IMR-90 (cell line): ENCODE measurements around the gene ZNF138. TPM values are rescaled to one million over a fixed set of nuclear protein-coding genes. Genes with fewer than 3 reads are reported as not detected.

Experiments used
- ATAC-seq: fragments of 200-7000 bp; cut with Tn5 transposase; 2 replicates; pipeline ENCODE4 v1.9.1; 2020; ENCODE audit warnings: low read depth, mild to moderate bottlenecking, moderate library complexity
- BruUV-seq: library from RNA; stranded (reverse); fragments of 400-500 nt; replicated peaks from 2 replicates; lab custom pipeline; 2021; lab: Mats Ljungman, UMichigan
- CTCF ChIA-PET: fragments of 300-600 bp; formaldehyde crosslinking; extraction: SDS; loops from one replicate; lab custom pipeline; 2021; ENCODE audit warnings: antibody characterized with exemption; lab: Yijun Ruan, JAX
- POLR2A ChIA-PET: fragments of 300-600 bp; sonication (Branson Sonifier 250); formaldehyde crosslinking; loops from one replicate; lab custom pipeline; 2022; ENCODE audit warnings: antibody characterized with exemption; ENCODE audit not compliant: unreplicated experiment; lab: Charles Lee
- DNase-seq: peaks from one replicate; pipeline ENCODE4 v3.0.0; 2013
- H2AFZ ChIP-seq: replicated peaks from 2 replicates; pipeline ENCODE3; 2013; ENCODE audit warnings: low read length, mild to moderate bottlenecking; ENCODE audit not compliant: poor library complexity
- H2AK5ac ChIP-seq: 2 replicates; pipeline ENCODE4 v1.6.1; 2013; ENCODE audit warnings: low read depth, low read length, inconsistent platforms
- H2AK9ac ChIP-seq: replicated peaks from 2 replicates; pipeline ENCODE3; 2013; ENCODE audit warnings: mild to moderate bottlenecking, low read depth, low read length, moderate library complexity; ENCODE audit not compliant: poor library complexity
- H2BK120ac ChIP-seq: 2 replicates; pipeline ENCODE4 v1.6.1; 2013; ENCODE audit warnings: low read depth, low read length, inconsistent platforms
- H2BK15ac ChIP-seq: 3 replicates; pipeline ENCODE4 v1.6.1; 2013; ENCODE audit warnings: low read depth, low read length, inconsistent platforms
- H2BK20ac ChIP-seq: 2 replicates; pipeline ENCODE4 v1.6.1; 2013; ENCODE audit warnings: low read depth, mild to moderate bottlenecking, inconsistent platforms, low read length, moderate library complexity
- H2BK5ac ChIP-seq: 2 replicates; pipeline ENCODE4 v1.6.1; 2013; ENCODE audit warnings: mild to moderate bottlenecking, low read depth, low read length, inconsistent platforms; ENCODE audit not compliant: poor library complexity, severe bottlenecking
- H3K14ac ChIP-seq: replicated peaks from 2 replicates; pipeline ENCODE4 v1.6.1; 2013; ENCODE audit warnings: low read depth, low read length, inconsistent platforms
- H3K18ac ChIP-seq: 2 replicates; pipeline ENCODE4 v1.6.1; 2013; ENCODE audit warnings: low read depth, low read length, control low read depth
- H3K23ac ChIP-seq: 2 replicates; pipeline ENCODE4 v1.6.1; 2013; ENCODE audit warnings: low read depth, low read length, inconsistent platforms
- H3K27ac ChIP-seq: 2 replicates; pipeline ENCODE4 v1.5.1; 2013; ENCODE audit warnings: mild to moderate bottlenecking, control low read depth, low read length; ENCODE audit not compliant: insufficient read depth
- H3K27me3 ChIP-seq: 2 replicates; pipeline ENCODE4 v1.6.1; 2013; ENCODE audit warnings: low read length; ENCODE audit not compliant: control insufficient read depth, insufficient read depth
- H3K36me3 ChIP-seq: 2 replicates; pipeline ENCODE4 v1.6.1; 2013; ENCODE audit warnings: low read length, mixed read lengths; ENCODE audit not compliant: control insufficient read depth, insufficient read depth
- H3K4ac ChIP-seq: 2 replicates; pipeline ENCODE4 v1.6.1; 2013; ENCODE audit warnings: low read depth, low read length, inconsistent platforms
- H3K4me1 ChIP-seq: 2 replicates; pipeline ENCODE4 v1.6.1; 2013; ENCODE audit warnings: low read length, mixed read lengths; ENCODE audit not compliant: control insufficient read depth, insufficient read depth
- H3K4me2 ChIP-seq: 2 replicates; pipeline ENCODE4 v1.6.1; 2013; ENCODE audit warnings: low read depth, mild to moderate bottlenecking, control low read depth, low read length, moderate library complexity
- H3K4me3 ChIP-seq: 2 replicates; pipeline ENCODE4 v1.5.1; 2013; ENCODE audit warnings: low read depth, mild to moderate bottlenecking, control low read depth, low read length, moderate library complexity; ENCODE audit not compliant: insufficient read depth
- H3K56ac ChIP-seq: 2 replicates; pipeline ENCODE4 v1.6.1; 2013; ENCODE audit warnings: low read length, inconsistent platforms; ENCODE audit not compliant: insufficient read depth; ENCODE audit errors: extremely low read depth
- H3K79me1 ChIP-seq, 2 experiments: 2 replicates each; pipeline ENCODE4 v1.6.1; 2013; ENCODE audit warnings: low read length in 2 of 2, inconsistent platforms in 1 of 2, low read depth in 1 of 2
- H3K9ac ChIP-seq: 2 replicates; pipeline ENCODE4 v1.6.1; 2013; ENCODE audit warnings: low read depth, low read length, control low read depth
- H3K9me1 ChIP-seq: 2 replicates; pipeline ENCODE4 v1.6.1; 2013; ENCODE audit warnings: low read length, inconsistent platforms; ENCODE audit not compliant: insufficient read depth
- H3K9me3 ChIP-seq: 2 replicates; pipeline ENCODE4 v1.6.1; 2013; ENCODE audit warnings: low read length; ENCODE audit not compliant: control insufficient read depth, insufficient read depth
- H4K20me1 ChIP-seq: 2 replicates; pipeline ENCODE4 v1.6.1; 2013; ENCODE audit warnings: low read length, inconsistent platforms; ENCODE audit not compliant: insufficient read depth
- H4K5ac ChIP-seq: 2 replicates; pipeline ENCODE4 v1.6.1; 2013; ENCODE audit warnings: mild to moderate bottlenecking, low read depth, low read length, control low read depth
- H4K8ac ChIP-seq, 2 experiments: 2 replicates each; pipeline ENCODE4 v1.6.1; 2013; ENCODE audit warnings: low read depth in 2 of 2, low read length in 2 of 2, control low read depth in 1 of 2, inconsistent platforms in 1 of 2
- H4K91ac ChIP-seq: 2 replicates; pipeline ENCODE4 v1.6.1; 2013; ENCODE audit warnings: low read depth, low read length, inconsistent platforms; ENCODE audit not compliant: insufficient read depth
- BHLHE40 ChIP-seq: fragments of 150-350 bp; IDR thresholded peaks from 2 replicates; pipeline ENCODE4 v1.6.1; 2016; ENCODE audit warnings: mild to moderate bottlenecking, low read depth, low read length
- CEBPB ChIP-seq: IDR thresholded peaks from 2 replicates; pipeline ENCODE4 v1.6.1; 2012; ENCODE audit warnings: low read depth, low read length, improper control_type of control experiment
- CHD1 ChIP-seq: IDR thresholded peaks from 2 replicates; pipeline ENCODE4 v1.6.1; 2012; ENCODE audit warnings: low read depth, low read length, improper control_type of control experiment
- CTCF ChIP-seq: conservative IDR thresholded peaks from 2 replicates; pipeline ENCODE4 v1.5.1; 2012; ENCODE audit warnings: mild to moderate bottlenecking, low read depth, low read length, improper control_type of control experiment
- FOS ChIP-seq: fragments of 150-350 bp; IDR thresholded peaks from 2 replicates; pipeline ENCODE4 v1.6.1; 2016; ENCODE audit warnings: low read depth, low read length
- MAFK ChIP-seq: IDR thresholded peaks from 2 replicates; pipeline ENCODE4 v1.6.1; 2012; ENCODE audit warnings: low read depth, low read length, improper control_type of control experiment
- MAZ ChIP-seq: IDR thresholded peaks from 2 replicates; pipeline ENCODE4 v1.6.1; 2012; ENCODE audit warnings: low read depth, mild to moderate bottlenecking, low read length, improper control_type of control experiment, moderate library complexity, borderline replicate concordance
- MXI1 ChIP-seq: IDR thresholded peaks from 2 replicates; pipeline ENCODE4 v1.6.1; 2012; ENCODE audit warnings: low read depth, mild to moderate bottlenecking, low read length, moderate library complexity, borderline replicate concordance
- NFE2L2 ChIP-seq: fragments of 150-350 bp; IDR thresholded peaks from 2 replicates; pipeline ENCODE4 v1.6.1; 2016; ENCODE audit warnings: low read depth, mild to moderate bottlenecking, low read length
- POLR2A ChIP-seq: IDR thresholded peaks from 2 replicates; pipeline ENCODE4 v1.6.1; 2012; ENCODE audit warnings: mild to moderate bottlenecking, low read depth, low read length
- RAD21 ChIP-seq: IDR thresholded peaks from 2 replicates; pipeline ENCODE4 v1.6.1; 2012; ENCODE audit warnings: low read length, improper control_type of control experiment
- RCOR1 ChIP-seq: IDR thresholded peaks from 2 replicates; pipeline ENCODE4 v1.6.1; 2012; ENCODE audit warnings: mild to moderate bottlenecking, low read length, improper control_type of control experiment; ENCODE audit not compliant: insufficient replicate concordance
- SMC3 ChIP-seq: fragments of 150-350 bp; IDR thresholded peaks from 2 replicates; pipeline ENCODE4 v1.6.1; 2016; ENCODE audit warnings: low read depth, mild to moderate bottlenecking, antibody characterized with exemption, low read length, moderate library complexity
- WGBS, 2 experiments: methylation state at CpG; one replicate each; pipeline versions ENCODE4 v1.1.5 to v1.1.7; 2013; ENCODE audit warnings: missing lambda C conversion rate in 2 of 2; ENCODE audit not compliant: insufficient read length in 1 of 2; ENCODE audit errors: extremely low coverage in 2 of 2; 5-methylcytosine and 5-hydroxymethylcytosine counted together
- dilution Hi-C: fragments of 300-500 bp; cut with HindIII; formaldehyde crosslinking; loops from one replicate; pipeline ENCODE4 v1.14.3; 2018; ENCODE audit warnings: low sequenced_read_pairs; ENCODE audit not compliant: unreplicated experiment
- in situ Hi-C: fragments of 300-500 bp; cut with MboI; formaldehyde crosslinking; loops from 3 replicates; pipeline ENCODE4 v1.14.3; 2019; ENCODE audit warnings: low sequenced_read_pairs, inconsistent platforms, mixed read lengths
- intact Hi-C: fragments of 100-400 bp; cut with micrococcal nuclease; formaldehyde crosslinking; loops from 2 replicates; pipeline ENCODE4 v1.10.0; 2022
- polyA plus RNA-seq, 3 experiments: library from polyadenylated mRNA; depleted of rRNA; stranded (reverse); fragments of >200 nt; gene quantifications; 2 replicates each; pipeline ENCODE4 v1.2.3, GENCODE V29; 2012; ENCODE audit warnings: low replicate concordance in 1 of 3
- total RNA-seq: library from RNA; depleted of rRNA; stranded (reverse); fragments of >200 nt; gene quantifications from 2 replicates; pipeline ENCODE4 v1.2.3, GENCODE V29; 2012
- TF ChIP-seq, protein P1 (sequence below): fragments of 150-350 bp; IDR thresholded peaks from 2 replicates; pipeline ENCODE4 v1.6.1; 2017; ENCODE audit warnings: mild to moderate bottlenecking, antibody characterized with exemption, low read length, low read depth
- TF ChIP-seq, protein P2 (sequence below): fragments of 150-350 bp; IDR thresholded peaks from 2 replicates; pipeline ENCODE4 v1.6.1; 2016; ENCODE audit warnings: low read depth, mild to moderate bottlenecking, low read length, moderate library complexity, borderline replicate concordance

Gene ZNF138
- total and polyA plus RNA-seq, 2 of the 4 experiments (the other 2 are of a cell fraction): 3.2 to 3.6 TPM

DNA sequence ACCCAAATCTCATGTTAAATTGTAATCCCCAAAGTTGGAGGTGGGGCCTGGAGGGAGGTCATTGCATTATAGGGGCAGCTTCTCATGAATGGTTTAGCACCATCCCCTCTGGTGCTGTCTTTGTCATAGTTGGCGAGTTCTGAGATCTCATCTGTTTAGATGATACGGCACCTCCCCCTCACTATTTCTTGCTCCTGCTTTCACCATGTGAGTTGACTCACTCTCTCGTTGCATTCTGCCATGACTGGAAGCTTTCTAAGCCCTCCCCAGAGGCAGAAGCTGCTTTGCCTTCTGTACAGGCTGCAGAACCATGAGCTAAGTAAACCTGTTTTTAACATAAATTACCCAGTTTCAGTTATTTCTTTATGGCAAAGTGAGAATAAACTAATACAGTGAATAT, 18.9 kb upstream of the ZNF138 start:
- Histone ChIP-seq H3K4me2 (no peak overlapping the region), H3K56ac (no peak overlapping the region), H4K20me1 (no peaks in the 10 kb centered on the region), H4K91ac (no peak overlapping the region), H3K27me3 (no peaks in the 10 kb centered on the region), H3K36me3 (no peaks in the 10 kb centered on the region), H3K4ac (no peak overlapping the region), H4K5ac (no peak overlapping the region), H3K14ac (no peak overlapping the region), H2BK15ac (no peak overlapping the region), H3K9ac (no peak overlapping the region), H3K9me3 (no peaks in the 10 kb centered on the region), H3K4me3 (no peak overlapping the region), H2BK120ac (no peak overlapping the region), H2BK5ac (no peak overlapping the region), H3K23ac (no peak overlapping the region), H2AFZ (no peak overlapping the region), H2AK5ac (no peak overlapping the region), H3K18ac (no peak overlapping the region), H3K4me1 (no peaks in the 10 kb centered on the region), H3K27ac (no peak overlapping the region), H3K79me1 (no peaks in the 10 kb centered on the region), H2BK20ac (no peak overlapping the region), H2AK9ac (no peak overlapping the region), H3K9me1 (no peaks in the 10 kb centered on the region), H4K8ac (no peak overlapping the region)
- DNase-seq: peak; percentile 7
- no TSS peak for BruUV-seq
- no peak for TF ChIP-seq FOS
- TF ChIP-seq CEBPB: no peak
- no peak for TF ChIP-seq BHLHE40
- no peak for TF ChIP-seq CTCF
- TF ChIP-seq, protein P1, sequence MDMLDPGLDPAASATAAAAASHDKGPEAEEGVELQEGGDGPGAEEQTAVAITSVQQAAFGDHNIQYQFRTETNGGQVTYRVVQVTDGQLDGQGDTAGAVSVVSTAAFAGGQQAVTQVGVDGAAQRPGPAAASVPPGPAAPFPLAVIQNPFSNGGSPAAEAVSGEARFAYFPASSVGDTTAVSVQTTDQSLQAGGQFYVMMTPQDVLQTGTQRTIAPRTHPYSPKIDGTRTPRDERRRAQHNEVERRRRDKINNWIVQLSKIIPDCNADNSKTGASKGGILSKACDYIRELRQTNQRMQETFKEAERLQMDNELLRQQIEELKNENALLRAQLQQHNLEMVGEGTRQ: no peak
- no peak for TF ChIP-seq RAD21
- no peak for TF ChIP-seq SMC3
- TF ChIP-seq MXI1: no peak
- TF ChIP-seq RCOR1: no peak
- TF ChIP-seq MAFK: no peak
- TF ChIP-seq, protein P2, sequence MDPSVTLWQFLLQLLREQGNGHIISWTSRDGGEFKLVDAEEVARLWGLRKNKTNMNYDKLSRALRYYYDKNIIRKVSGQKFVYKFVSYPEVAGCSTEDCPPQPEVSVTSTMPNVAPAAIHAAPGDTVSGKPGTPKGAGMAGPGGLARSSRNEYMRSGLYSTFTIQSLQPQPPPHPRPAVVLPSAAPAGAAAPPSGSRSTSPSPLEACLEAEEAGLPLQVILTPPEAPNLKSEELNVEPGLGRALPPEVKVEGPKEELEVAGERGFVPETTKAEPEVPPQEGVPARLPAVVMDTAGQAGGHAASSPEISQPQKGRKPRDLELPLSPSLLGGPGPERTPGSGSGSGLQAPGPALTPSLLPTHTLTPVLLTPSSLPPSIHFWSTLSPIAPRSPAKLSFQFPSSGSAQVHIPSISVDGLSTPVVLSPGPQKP: no peak
- no peak for TF ChIP-seq CHD1
- no peak for TF ChIP-seq NFE2L2
- TF ChIP-seq MAZ: no peak
- TF ChIP-seq POLR2A: no peak
- WGBS, 2 experiments: 60% methylated on average over 2 of the region's 3 CpGs; no CpG with 5 or more reads in 1 of the 2 experiments
- in situ Hi-C loops (no loop called here), dilution Hi-C loops (no loop called here), intact Hi-C loops (no loop called here)
- ATAC-seq: peak; percentile 48; the same call in 1 of the 2 replicates
- POLR2A ChIA-PET: no interaction called here
- CTCF ChIA-PET: no interaction called here
